GM08714 (cell line): Measurements from ENCODE around the gene UBE2L5.

Experiments used
- H3K4me3 ChIP-seq: fragments of 200-500 bp; sonication (Bioruptor generic); 2 replicates; pipeline ENCODE4 v1.5.1; 2014; ENCODE audit warnings: mild to moderate bottlenecking, low read length, inconsistent platforms
- ZNF274 ChIP-seq: IDR thresholded peaks from 2 replicates; pipeline ENCODE4 v1.6.1; 2012; ENCODE audit warnings: mild to moderate bottlenecking, low read depth, low read length

The UBE2L5 gene

GRCh38 chr13:30464496-30465342, 42.4 kb downstream of the UBE2L5 start:
- TF ChIP-seq ZNF274, result no peak
- peak overlapping the region; percentile 66 for H3K4me3 ChIP-seq

GRCh38 chr13:30465343-30465592, 43.0 kb downstream of the UBE2L5 start:
- peak overlapping the region; percentile 93 for H3K4me3 ChIP-seq
- TF ChIP-seq ZNF274, result no peak

DNA sequence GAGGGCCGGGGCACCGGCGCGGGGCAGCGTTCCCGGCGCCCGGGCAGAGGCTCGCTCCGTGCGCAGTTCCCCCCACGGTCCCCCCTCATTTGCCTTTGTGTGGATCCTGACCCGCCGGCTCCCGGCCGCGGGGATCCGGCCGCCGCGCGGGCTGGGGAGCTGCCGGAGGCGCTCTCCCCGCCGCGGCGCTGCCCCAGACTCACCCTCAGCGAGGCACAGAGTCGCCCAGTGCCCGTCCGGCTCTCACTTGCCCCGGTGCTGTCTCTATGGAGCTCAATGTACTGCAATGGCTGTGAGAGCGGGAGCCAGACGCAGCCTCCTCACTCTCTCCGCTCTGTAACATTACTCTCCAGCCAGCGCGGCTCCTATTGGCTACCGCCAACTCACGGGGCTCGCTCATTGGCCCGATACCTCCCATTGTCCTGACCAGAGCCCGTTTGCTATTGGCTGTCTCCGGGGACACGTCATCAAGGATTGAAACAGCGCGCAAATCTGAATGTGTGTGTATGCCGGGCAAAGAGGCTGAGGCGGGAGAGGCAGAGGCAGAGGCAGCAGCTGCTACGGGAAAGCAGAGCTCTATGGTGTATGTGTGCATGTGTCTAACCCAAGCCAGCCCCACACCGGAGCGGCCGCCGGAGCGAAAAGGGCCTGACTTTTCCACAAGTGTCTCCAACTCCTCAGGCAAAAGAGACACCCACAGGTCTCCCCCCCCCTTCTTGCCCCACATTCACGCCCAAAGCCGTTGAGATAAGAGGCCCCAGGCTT, 43.5 kb downstream of the UBE2L5 start, which contains the start of gene HMGB1:
Gene HMGB1, minus strand, starts transcription at position 344 of the 765 bp plus-strand sequence. CDS start 2,256 bp downstream, outside the sequence.
- peak within 1 kb of the TSS; percentile 93 for H3K4me3 ChIP-seq
- TF ChIP-seq ZNF274, result no peak

- no peak for TF ChIP-seq ZNF274
Observed at GRCh38 chr13:30466358-30466714, 44.0 kb downstream of the UBE2L5 start.

GRCh38 chr13:30466841-30467252, 44.6 kb downstream of the UBE2L5 start:
- TF ChIP-seq ZNF274, result no peak
- peak overlapping the region; percentile 50; the same call in 1 of the 2 replicates for H3K4me3 ChIP-seq

More at GRCh38 chr13:30466358-30466714, 44.0 kb downstream of the UBE2L5 start:
- peak overlapping the region; percentile 27; the same call in 1 of the 2 replicates for H3K4me3 ChIP-seq

- no peak for TF ChIP-seq ZNF274
Observed at GRCh38 chr13:30473675-30474074, 51.4 kb downstream of the UBE2L5 start.

DNA sequence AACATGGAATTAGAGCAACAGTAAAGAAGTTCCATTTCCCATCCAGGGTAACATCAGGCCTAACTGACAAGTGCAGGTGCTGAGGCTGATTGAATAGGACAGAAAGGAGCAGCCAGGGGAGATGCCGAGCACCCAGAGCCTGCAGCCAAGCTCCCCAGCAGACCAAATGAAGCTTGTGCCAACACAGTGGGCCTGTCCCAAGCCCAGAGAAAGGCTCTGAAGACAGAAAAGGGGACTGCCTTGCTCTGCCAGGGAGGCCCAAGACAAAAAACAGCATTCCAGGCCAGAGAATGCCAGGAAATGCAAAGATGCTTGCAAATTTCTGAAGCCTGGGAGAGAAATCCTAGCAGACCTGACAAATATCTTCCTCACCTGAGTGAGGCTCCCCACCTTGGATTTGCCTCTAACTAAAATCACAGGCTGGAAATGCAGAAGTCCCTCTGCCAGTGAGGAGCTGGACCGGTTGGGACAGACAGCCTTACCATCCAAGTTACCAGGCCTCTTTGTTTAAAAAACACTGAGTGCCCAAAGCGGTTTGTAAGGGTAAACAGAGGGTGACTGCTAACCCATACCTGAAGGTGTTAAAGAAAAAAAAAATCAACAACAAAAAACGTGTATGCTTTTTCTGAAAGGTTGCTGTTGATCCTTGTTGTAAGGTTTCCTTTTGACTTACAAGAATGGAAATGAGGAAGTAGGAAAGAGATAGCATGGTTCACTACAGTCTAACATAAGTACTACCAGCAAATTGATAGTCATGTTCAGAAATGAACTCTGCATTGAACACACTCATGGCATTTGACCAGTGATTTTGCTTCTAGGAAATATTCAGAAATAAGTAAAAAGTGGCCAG, 55.3 kb downstream of the UBE2L5 start:
- no peak overlapping the region for H3K4me3 ChIP-seq
- TF ChIP-seq ZNF274, result no peak

More at GRCh38 chr13:30473675-30474074, 51.4 kb downstream of the UBE2L5 start:
- no peak overlapping the region for H3K4me3 ChIP-seq
